Measurements from ENCODE around the gene PTP4A2.
A peak's percentile ranks its signal among the peaks of the same experiment; 100 is the strongest.

The PTP4A2 gene

GRCh38 chr1:31938184-31938975 is at the start of gene PTP4A2:
TSS of gene PTP4A2 (minus strand) at chr1:31938368. CDS start at chr1:31919065, 19,303 bp downstream.
- peak; percentile 88 for DNase-seq

DNA sequence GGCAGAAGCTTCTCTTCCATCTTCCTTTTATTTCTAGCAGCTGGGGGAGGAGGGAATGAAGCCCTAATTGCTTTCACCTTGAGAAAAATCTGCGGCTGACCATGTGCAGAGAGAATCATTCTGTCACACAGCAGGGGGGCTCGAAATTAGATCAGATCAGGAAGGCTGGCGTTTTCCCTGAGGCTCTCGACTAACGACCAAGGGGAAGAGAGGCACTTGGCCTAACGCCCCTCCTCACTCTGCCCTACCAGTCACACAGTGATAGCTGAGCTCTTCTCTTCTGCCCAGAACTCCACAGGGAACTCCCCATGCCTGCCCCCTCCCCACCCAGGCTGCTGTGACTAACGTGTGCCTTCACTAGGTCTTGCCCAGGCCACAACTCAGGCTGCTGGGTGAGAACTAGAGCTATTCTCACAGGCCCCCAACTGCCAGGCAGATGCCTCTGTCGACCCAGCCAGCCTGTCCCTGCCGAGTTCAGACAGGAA is 49.0 kb upstream of the PTP4A2 start:
- DNase-seq, result no peak

DNA sequence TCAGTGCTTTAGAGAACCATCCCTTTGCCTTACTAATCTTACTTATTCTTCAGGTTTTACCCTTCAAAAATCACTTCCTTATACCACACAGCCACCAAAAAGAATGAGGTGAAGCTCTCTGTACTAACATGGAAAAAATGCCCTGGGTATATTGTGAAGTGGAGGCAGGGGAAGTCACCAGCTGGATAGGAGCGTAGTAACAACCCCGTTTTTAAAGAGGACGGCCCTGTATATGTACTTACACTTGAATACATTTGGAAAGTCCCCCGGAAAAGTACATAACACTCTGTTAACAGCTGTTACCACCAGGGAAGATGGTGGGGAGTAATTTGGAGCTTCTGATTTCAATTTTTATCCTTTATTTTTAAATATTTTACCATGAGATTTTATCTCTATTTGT is 47.3 kb upstream of the PTP4A2 start:
- DNase-seq, result no peak

GRCh38 chr1:31984419-31985347 is 46.5 kb upstream of the PTP4A2 start:
- DNase-seq, result peak; percentile 43

GRCh38 chr1:31981972-31982371 is 43.8 kb upstream of the PTP4A2 start:
- DNase-seq, result no peak

- DNase-seq, result no peak
Measured at GRCh38 chr1:31981456-31981839, 43.3 kb upstream of the PTP4A2 start.

GRCh38 chr1:31980835-31981455 is 42.8 kb upstream of the PTP4A2 start:
- DNase-seq, result no peak

- DNase-seq, result no peak
Measured at GRCh38 chr1:31978843-31979400, 40.8 kb upstream of the PTP4A2 start.

DNA sequence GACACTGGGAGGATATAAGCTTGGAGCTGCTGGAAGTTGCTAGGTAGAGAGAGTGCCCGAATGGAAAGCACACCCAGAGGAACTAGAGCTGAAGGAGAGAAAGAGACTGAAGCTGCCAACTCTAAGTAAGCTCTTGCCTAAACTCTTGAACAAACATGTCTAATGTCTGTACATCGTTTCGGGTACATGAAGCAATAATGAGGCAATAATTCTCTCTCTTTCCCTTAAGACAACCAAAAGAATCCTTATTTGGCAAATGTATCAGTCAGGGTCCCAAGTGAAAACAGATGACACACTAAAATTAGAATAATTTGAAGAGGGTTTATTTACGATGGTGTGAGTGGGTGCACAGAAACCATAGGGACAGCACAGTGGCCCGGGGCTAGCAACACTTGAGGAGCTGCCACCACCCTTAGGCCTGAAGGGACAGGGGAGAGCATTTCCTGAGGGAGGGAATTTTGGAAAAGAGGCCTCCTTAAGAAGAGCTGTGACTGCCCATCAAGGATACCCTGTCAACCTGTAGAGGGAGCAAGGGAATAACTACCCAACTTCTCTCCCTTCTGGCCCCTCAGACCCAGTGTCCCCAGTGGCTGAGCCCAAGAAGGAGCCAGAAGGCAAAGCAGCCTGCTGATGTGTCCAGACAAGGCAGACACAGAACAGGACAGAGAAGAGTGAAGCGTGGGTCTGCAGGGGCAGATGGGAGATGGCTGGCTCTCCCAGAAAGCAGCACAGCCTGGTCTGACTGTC is 39.4 kb upstream of the PTP4A2 start:
- DNase-seq, result no peak

DNA sequence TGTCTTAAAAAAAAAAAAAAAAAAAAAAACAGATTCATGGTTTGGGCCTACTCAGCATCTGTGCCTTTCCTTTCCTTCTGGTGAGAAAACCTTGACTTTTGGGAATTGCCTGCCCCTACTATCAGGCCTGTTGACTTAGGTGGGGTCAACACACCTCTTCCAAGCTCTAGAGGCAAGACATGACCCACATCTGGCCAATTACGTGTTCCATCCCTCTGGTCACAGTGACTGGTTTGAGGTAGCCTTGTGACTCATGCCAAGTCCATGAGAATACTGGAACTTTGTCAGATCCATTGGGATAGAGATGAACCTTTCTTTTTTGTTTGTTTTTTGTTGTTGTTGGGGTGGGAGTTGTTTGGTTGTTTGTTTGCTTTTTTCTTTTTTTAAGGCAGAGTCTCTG is 38.2 kb upstream of the PTP4A2 start:
- DNase-seq, result no peak

GRCh38 chr1:31970873-31971272 is 32.7 kb upstream of the PTP4A2 start:
- DNase-seq, result no peak

DNA sequence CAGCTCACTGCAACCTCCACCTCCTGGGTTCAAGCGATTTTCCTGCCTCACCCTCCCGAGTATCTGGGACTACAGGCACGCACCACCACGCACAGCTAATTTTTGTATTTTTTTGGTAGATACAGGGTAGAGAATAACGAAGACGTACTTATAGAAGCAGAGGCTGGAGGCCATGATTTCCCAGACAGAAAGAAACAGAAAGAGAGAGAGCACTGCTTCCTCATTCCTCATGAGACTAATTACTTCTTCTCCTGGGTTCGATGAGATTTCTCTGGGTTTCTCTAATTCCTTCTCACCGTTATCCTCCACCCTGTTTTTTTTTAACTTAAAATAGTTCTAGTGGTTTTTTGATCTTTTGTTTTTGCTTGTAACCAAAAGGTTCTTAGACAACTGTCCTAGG is 23.4 kb upstream of the PTP4A2 start:
- no peak for DNase-seq

DNA sequence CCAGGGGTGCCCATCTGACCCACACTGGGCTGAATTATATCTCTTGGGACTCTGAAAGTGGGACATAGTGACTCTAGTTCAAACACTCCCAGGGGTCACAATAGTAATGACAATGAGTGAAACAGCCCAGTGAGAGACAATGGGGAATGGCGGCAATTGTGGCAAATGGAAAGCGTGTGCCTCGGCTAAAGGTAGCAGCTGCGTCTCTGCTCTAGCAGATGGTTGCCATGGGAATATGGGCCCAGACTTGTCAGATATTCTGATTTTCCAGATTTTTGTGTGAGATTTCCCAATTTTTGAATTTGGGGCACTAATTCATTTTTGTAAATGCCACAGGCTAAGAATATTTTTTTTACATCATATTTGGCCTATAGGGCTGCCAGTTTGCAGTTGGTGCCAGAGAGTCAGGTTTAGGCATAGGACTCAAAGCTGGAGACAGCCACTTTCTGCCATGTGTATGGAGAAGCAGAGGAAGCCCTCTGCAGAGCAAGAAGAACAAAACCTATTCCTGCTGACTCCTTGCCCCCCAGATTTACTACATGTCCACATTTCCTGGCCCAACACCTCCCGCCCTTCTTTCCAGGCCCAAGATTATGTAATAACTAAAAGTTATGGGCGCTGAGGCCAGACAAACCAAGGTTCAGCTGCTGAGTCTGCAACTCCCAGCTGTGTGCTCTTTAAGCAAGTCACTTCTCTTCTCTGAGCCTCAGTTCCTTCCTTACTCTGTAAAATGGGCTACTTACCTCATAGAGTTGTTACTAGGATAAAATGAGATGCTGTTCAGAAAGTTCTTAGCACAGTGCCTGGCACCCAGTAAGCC is 21.6 kb upstream of the PTP4A2 start:
- DNase-seq, result no peak

- DNase-seq, result no peak
Measured at GRCh38 chr1:31957701-31958674, 19.8 kb upstream of the PTP4A2 start.

DNA sequence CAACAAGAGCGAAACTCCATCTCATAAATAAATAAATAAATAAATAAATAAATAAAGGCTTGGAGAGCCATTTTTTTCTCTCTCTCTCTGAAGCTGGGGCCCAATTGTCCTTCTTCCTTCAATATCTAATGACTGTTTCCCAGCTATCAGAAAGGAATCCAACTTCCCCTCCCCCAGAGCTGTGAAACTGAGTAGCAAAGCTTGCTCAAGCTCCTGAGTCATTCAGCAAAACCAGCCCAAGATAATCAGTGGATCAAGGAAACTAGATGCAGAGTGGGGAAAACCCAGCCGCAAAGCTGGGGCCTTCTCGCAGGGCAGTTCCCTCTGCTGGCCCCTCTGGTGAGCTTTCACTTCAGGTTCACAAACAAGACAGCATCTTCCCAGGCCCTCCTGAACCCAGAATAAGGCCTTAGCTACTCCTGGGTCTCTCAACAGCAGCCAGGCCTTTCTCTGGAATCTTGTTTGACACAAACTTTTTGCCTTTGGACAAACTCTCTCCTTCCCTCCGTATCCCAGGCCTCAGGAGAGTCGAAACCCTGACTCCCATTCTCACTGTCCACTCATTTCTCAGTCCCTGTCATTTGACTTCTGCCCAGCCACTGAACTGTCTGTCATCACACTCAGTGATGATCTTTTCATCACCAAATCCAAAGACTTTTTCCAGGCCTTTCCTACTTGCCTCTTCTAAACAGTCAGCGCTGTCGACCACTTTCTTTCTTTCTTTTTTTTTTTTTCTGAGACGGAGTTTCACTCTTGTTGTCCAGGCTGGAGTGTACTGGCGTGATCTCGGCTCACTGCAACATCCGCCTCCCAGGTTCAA is 18.0 kb upstream of the PTP4A2 start:
- DNase-seq, result peak; percentile 71

DNA sequence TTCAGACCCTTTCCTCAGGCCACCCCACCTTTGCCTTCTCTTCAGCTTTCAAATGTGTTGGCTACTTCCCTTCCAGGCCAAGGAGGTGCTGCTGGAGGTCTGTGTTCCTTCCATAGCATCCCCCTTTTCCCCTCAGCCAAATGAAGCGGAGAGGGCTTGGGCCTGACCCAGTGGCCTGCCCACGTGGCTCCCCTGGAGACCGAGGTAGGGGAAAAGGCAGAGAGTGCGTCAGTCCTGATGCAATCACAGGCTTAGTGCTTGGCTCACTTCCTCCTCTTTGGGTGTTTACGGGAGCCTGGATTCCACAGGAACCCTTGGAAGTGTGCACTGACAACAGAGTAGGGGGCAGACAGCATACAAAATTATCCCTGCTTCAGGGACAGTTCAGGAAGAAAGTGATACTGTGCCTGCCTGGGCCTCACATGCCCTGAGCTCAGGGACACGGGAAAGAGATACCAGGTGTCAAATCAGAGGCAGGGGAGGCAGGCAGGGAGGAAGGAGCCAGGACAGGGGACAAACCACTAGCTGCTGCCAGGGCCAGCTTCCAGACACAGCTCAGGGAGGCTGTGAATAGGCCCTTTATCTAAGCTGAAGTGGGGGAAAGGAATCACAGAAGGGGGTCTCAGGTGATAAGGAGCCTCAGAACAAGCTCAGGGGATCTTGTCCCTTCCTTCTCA is 16.6 kb upstream of the PTP4A2 start:
- no peak for DNase-seq

DNA sequence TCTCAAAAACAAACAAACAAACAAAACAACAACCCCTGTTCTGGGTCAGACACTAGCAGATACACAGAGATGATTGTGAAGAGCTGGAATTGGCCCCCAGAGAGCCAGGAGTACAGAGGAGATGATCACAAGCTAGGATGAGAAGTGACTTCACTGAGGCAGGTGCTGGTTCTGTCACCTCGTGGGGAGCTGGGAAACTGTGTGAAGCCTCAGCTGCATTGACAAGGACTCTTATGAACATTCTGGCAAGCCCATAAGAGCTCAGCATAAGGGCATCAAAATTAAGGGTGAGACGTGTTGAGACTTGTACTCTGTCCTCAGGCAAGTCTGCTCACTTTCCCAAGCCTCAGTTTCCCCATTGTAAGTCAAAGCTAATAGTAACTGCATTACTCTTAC is 14.7 kb upstream of the PTP4A2 start:
- no peak for DNase-seq

DNA sequence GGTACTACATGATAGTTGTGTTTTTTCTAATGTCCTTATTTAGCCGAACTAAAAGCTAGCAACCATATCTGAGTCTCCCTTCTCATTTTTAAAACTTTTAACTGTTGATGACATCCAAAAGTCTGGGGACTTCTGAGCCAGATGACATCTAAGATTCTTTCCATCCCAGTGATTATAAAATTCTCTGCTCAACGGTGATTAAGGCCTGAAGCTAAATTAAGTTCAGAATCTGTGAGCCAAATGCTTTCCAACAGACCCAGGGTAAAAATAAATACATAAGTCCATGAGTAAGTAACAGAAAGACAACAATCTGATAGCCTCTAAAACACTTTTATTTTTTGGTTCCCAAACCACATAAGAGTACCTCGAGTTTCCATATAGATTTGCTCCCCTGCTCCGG is 13.1 kb upstream of the PTP4A2 start:
- no peak for DNase-seq

GRCh38 chr1:31949862-31950261 is 11.7 kb upstream of the PTP4A2 start:
- DNase-seq, result no peak
